ACC112 (cell line): ENCODE data around the gene CLK2.
A peak's percentile ranks its signal among the peaks of the same experiment; 100 is the strongest.
"Not testable (repeated sequence)": the region's sequence is repeated elsewhere in the genome, so short reads cannot be mapped to it uniquely, and the experiment has no call there.

Source experiments
- H2AFZ ChIP-seq: fragments of 200-600 bp; sonication (generic); one replicate; pipeline ENCODE4 v1.6.0; 2017; ENCODE audit warnings: antibody characterized with exemption, low read length; ENCODE audit not compliant: unreplicated experiment
- H3K27ac ChIP-seq: fragments of 200-600 bp; sonication (generic); 2 replicates; pipeline ENCODE4 v1.5.1; 2014; ENCODE audit warnings: low read depth, mild to moderate bottlenecking, antibody characterized with exemption, low read length, moderate library complexity
- H3K27me3 ChIP-seq: fragments of 200-600 bp; sonication (generic); 2 replicates; pipeline ENCODE4 v1.6.1; 2014; ENCODE audit warnings: mild to moderate bottlenecking, antibody characterized with exemption, low read length, moderate library complexity, mixed read lengths; ENCODE audit not compliant: insufficient read depth
- H3K36me3 ChIP-seq: fragments of 200-600 bp; sonication (generic); 2 replicates; pipeline ENCODE4 v1.6.1; 2016; ENCODE audit warnings: mild to moderate bottlenecking, antibody characterized with exemption, low read length, moderate library complexity, mixed read lengths; ENCODE audit not compliant: insufficient read depth
- H3K4me1 ChIP-seq: fragments of 200-600 bp; sonication (generic); one replicate; pipeline ENCODE4 v1.6.1; 2016; ENCODE audit warnings: low read length, mixed read lengths; ENCODE audit not compliant: insufficient read depth, unreplicated experiment, control insufficient read depth
- H3K4me3 ChIP-seq: fragments of 200-600 bp; sonication (generic); 2 replicates; pipeline ENCODE4 v1.5.1; 2014; ENCODE audit warnings: mild to moderate bottlenecking, low read depth, low read length
- H3K79me2 ChIP-seq: fragments of 200-600 bp; sonication (generic); one replicate; pipeline ENCODE4 v1.6.0; 2016; ENCODE audit warnings: low read length; ENCODE audit not compliant: control insufficient read depth, unreplicated experiment, insufficient read depth

Gene CLK2

DNA sequence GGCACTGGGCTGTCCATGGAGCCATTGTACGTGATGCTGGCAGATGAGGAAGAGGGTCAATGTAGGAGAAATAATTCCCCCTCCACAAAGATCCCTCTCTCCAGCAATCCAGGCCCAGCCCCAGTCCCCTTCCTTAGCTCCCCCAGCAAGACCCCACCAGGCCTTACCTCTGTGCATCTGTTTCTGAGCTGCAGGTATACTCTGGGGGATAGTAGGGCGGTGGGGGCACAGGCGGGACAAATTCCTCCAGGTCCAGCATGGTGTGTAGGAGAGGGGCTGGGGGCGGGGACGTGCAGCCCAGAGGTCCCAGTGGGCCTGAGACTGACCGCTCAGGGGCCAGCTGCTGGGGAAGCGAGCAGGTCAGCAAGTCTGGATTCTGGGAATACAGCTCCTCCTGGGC lies 21.7 kb downstream of the CLK2 start:
- Histone ChIP-seq H3K27ac (no peak overlapping the region), H3K79me2 (peaks cover 17% of the 10 kb centered on the region), H3K4me1 (peaks cover 24% of the 10 kb centered on the region), H3K4me3 (no peak overlapping the region), H3K36me3 (no peaks in the 10 kb centered on the region), H2AFZ (no peak overlapping the region), H3K27me3 (no peaks in the 10 kb centered on the region)

DNA sequence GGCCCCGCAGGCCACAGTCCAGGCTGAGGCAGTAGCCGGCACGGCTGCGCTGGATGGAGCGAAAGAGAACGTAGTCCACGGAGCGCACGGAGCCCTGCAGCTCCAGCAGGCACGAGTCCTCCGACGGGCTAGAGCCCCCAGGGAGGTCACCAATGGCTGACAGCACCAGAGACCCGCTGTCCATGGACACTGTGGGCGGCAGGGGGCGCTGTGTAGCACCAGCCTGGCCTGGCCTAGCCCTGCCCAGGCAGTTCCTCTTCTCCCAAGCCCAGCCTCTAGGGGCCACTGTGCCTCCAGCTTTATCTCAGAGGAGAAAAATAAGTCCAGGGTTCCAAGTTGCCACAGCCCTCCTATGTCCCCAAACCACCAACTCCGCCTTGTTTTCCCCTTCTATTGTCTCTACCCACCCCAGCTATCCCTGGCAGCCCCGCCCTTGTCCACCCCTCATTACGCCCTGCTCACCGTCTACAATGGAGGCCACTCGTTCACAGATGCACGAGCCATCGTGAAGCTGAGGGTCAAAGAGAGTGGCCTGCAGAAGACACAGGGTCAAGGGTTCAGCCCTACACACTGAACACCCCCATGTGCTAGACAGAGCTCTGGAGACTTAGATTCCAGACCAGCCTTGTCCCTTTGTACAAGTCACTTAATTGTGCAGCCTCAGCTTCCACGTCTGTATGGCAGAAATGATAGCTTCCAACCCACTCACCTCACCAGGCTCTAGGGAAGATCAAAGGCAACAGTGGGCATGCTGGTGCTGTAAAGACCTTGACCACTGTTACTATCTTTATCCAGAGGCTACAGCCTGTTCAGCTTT lies 22.5 kb downstream of the CLK2 start:
- Histone ChIP-seq H3K79me2 (peaks cover 17% of the 10 kb centered on the region), H3K27ac (no peak overlapping the region), H3K4me3 (no peak overlapping the region), H3K4me1 (peaks cover 17% of the 10 kb centered on the region), H3K36me3 (no peaks in the 10 kb centered on the region), H2AFZ (no peak overlapping the region), H3K27me3 (no peaks in the 10 kb centered on the region)

DNA sequence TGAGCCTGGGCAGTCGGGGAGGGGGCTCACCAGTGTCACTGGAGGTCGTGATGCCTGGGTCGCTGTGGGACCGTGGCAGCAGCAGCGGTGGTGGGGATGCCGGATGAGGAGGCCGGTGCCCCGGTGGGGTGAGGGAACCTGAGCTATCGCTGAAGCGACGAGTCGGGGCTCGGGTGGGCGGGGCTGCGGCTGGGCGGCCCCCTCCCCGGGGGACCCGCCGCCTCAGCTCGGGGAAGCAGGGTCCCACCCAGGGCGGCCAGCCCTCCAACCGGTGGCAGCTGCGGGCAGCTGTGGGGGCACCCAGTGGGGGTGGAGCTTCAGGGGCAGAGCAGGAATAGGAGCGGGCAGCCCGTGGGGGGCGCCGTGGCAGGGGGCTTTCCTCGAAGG lies 23.1 kb downstream of the CLK2 start:
- no peak overlapping the region for H3K27ac ChIP-seq
- H2AFZ ChIP-seq = no peak overlapping the region
- no peaks in the 10 kb centered on the region for H3K27me3 ChIP-seq
- peaks cover 14% of the 10 kb centered on the region for H3K4me1 ChIP-seq
- H3K79me2 ChIP-seq = peaks cover 17% of the 10 kb centered on the region
- H3K36me3 ChIP-seq = no peaks in the 10 kb centered on the region
- H3K4me3 ChIP-seq = no peak overlapping the region

GRCh38 chr1:155247667-155248553 lies 25.4 kb downstream of the CLK2 start:
- Histone ChIP-seq H3K4me3 (no peak overlapping the region), H3K27ac (no peak overlapping the region), H3K36me3 (no peaks in the 10 kb centered on the region), H3K79me2 (peaks cover 9% of the 10 kb centered on the region), H2AFZ (no peak overlapping the region), H3K27me3 (no peaks in the 10 kb centered on the region), H3K4me1 (peaks cover 8% of the 10 kb centered on the region)

DNA sequence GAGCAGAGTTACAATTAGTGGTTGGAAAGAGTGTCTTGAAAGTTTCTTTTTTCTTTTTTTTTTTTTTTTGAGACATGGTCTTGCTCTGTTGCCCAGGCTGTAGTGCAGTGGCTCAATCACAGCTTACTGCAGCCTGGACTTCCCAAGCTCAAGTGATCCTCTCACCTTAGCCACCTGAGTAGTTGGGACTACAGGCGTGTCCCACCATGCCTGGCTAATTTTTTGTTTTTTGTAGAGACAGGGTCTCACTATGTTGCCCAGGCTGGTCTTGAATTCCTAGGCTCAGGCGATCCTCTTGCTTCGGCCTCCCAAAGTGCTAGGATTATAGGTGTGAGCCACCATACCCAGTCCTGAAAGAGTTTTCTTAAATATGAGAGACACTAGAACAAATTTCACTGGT lies 26.5 kb downstream of the CLK2 start:
- H3K4me1 ChIP-seq = peaks cover 17% of the 10 kb centered on the region
- H3K27ac ChIP-seq, H3K27me3 ChIP-seq, H2AFZ ChIP-seq, H3K4me3 ChIP-seq, H3K36me3 ChIP-seq: not testable (repeated sequence)
- peaks cover 15% of the 10 kb centered on the region for H3K79me2 ChIP-seq

- Histone ChIP-seq H3K4me3 (peak overlapping the region; percentile 72), H2AFZ (peak overlapping the region; percentile 91), H3K79me2 (peaks cover 15% of the 10 kb centered on the region), H3K36me3 (no peaks in the 10 kb centered on the region), H3K27me3 (no peaks in the 10 kb centered on the region), H3K27ac (peak overlapping the region; percentile 71), H3K4me1 (peaks cover 21% of the 10 kb centered on the region)
These were observed 28.2 kb downstream of the CLK2 start for GRCh38 chr1:155245163-155245524.

DNA sequence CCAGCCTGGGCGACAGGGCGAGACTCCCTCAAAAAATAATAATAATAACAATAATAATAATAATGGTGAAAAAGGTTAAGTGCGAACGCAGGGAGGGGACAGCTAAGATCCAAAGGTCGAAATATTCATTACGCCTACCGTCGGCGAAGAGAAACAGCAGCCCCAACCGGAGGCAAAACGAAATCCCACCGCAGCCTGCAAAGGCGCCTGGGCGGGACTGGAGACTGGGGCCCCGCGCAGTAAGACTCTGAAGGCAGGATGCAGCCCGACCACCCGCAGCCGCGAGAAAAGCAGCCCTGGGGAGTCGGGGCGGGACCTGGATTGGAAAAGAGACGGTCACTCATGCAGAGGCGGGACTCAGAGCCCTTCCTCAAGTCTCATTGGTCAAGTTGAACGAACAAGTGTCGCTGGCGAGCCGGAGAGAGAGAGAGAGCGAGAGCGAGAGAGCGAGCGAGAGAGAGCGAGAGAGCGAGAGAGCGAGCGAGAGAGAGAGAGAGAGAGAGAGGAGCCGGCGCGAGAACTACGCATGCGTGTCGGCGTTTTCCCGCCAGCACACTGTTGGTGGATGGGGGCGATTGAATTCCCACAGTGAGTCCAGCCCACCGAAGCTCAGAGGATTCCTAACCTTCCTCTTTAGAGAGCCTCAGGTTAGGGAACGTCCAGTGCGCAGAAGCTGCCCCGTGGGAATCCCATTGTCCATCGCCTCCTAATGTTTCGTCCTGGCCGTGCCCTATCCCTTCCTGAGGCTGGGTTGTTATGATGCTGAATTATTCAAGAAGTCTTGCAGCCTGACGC lies 28.7 kb downstream of the CLK2 start:
- peak overlapping the region; percentile 72 for H3K4me3 ChIP-seq
- H3K4me1 ChIP-seq = peaks cover 21% of the 10 kb centered on the region
- H3K79me2 ChIP-seq = peaks cover 15% of the 10 kb centered on the region
- peak overlapping the region; percentile 91 for H2AFZ ChIP-seq
- no peaks in the 10 kb centered on the region for H3K27me3 ChIP-seq
- H3K36me3 ChIP-seq = no peaks in the 10 kb centered on the region
- peak overlapping the region; percentile 71 for H3K27ac ChIP-seq

DNA sequence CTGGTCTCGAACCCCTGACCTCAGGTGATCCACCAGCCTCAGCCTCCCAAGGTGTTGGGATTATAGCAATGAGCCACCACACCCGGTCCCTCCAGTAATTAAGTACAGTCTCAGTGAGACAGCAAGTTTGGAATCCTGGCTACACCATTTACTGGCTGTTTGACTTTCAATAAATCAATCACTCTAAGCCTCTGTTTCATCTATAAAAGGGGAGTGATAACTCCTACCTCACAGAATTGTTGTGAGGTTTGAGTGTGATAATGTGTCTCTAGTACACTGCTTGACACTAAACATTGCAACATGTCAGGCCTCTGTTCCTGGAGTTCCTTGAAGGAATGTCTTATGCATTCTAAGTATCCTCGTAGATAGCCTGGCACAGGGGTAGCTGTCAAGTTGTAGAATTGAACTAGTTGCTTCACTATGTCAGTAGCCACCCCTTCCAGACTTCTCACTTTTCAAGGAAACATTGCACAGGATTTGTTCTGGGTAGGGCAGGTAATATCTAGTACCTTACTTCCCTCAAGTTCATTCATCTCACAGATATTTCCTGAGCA lies 30.4 kb downstream of the CLK2 start:
- Histone ChIP-seq H3K36me3 (no peaks in the 10 kb centered on the region), H3K4me1 (peaks cover 21% of the 10 kb centered on the region), H3K27ac (no peak overlapping the region), H2AFZ (no peak overlapping the region), H3K79me2 (peaks cover 15% of the 10 kb centered on the region), H3K4me3 (peak overlapping the region; percentile 72), H3K27me3 (no peaks in the 10 kb centered on the region)

- H3K36me3 ChIP-seq = no peaks in the 10 kb centered on the region
- H3K4me3 ChIP-seq = no peak overlapping the region
- H3K27me3 ChIP-seq = no peaks in the 10 kb centered on the region
- H3K4me1 ChIP-seq = peaks cover 24% of the 10 kb centered on the region
- peaks cover 15% of the 10 kb centered on the region for H3K79me2 ChIP-seq
- H3K27ac ChIP-seq = no peak overlapping the region
- no peak overlapping the region for H2AFZ ChIP-seq
These were observed 31.5 kb downstream of the CLK2 start for GRCh38 chr1:155241841-155242264.

GRCh38 chr1:155241069-155241679 lies 32.1 kb downstream of the CLK2 start:
- Histone ChIP-seq H2AFZ (peak overlapping the region; percentile 57), H3K27ac (no peak overlapping the region)

More at GRCh38 chr1:155241069-155241679, 32.1 kb downstream of the CLK2 start:
- Histone ChIP-seq H3K4me1 (peaks cover 25% of the 10 kb centered on the region), H3K4me3 (peak overlapping the region; percentile 78), H3K79me2 (peaks cover 15% of the 10 kb centered on the region), H3K36me3 (no peaks in the 10 kb centered on the region), H3K27me3 (no peaks in the 10 kb centered on the region)
